ENCODE measurements around the gene PLAC1. TPM values are rescaled to one million over a fixed set of nuclear protein-coding genes. Genes with fewer than 3 reads are reported as not detected.

PLAC1 gene
- total RNA-seq, 1 experiment from 2014 or later: 0.51 TPM

DNA sequence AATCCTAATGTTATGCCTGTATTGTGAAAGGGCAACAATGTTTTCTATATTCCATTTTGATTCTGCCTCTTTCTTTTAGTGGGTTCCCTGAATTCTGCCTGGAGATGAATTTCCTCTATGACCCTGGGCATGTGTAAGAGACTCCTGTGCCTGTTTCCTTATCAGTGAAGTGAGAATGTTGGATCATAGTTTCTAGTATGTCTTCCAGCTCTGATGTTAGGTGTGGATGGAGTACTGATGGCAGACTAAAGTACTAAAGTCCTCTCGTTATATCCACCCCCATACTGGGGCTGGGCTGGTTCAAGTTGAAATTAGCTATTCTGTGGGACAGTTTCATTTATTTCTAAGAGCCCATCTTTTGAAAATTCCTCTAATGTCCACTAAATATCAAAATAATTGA lies 29.6 kb downstream of the PLAC1 start:
- no peaks in the 10 kb centered on the region for H3K27me3 ChIP-seq (ENCODE audit: control insufficient read depth, insufficient read depth, low read length)
- H3K27ac ChIP-seq (ENCODE audit: low read length): no peak overlapping the region
- H3K36me3 ChIP-seq (ENCODE audit: control insufficient read depth, insufficient read depth, low read length): no peaks in the 10 kb centered on the region
- TF ChIP-seq POLR2AphosphoS5 (IDR thresholded peaks at IDR 0.05; ENCODE audit: low read depth, low read length): no peak
- no peak for TF ChIP-seq CTCF (IDR thresholded peaks at IDR 0.05)
- no peak for ATAC-seq
- H3K4me3 ChIP-seq (ENCODE audit: low read depth in 2 of 2, low read length in 2 of 2): no peak overlapping the region
- BruUV-seq (replicated peaks): no TSS peak
- no peaks in the 10 kb centered on the region for H3K9me3 ChIP-seq (ENCODE audit: control insufficient read depth, insufficient read depth, low read depth, low read length)
- CTCF ChIA-PET: no interaction called here
- POLR2A ChIA-PET: no interaction called here
- no peaks in the 10 kb centered on the region for H3K4me1 ChIP-seq (ENCODE audit: control insufficient read depth, insufficient read depth, low read length)
- in situ Hi-C loops (cut with HindIII; ENCODE audit: low pct_unique_long_range_greater_than_20kb, low sequenced_read_pairs) (no loop called here), intact Hi-C loops (cut with micrococcal nuclease; ENCODE audit: unreplicated experiment) (no loop called here)
- no peak for DNase-seq (ENCODE audit: low read depth, low spot score)

DNA sequence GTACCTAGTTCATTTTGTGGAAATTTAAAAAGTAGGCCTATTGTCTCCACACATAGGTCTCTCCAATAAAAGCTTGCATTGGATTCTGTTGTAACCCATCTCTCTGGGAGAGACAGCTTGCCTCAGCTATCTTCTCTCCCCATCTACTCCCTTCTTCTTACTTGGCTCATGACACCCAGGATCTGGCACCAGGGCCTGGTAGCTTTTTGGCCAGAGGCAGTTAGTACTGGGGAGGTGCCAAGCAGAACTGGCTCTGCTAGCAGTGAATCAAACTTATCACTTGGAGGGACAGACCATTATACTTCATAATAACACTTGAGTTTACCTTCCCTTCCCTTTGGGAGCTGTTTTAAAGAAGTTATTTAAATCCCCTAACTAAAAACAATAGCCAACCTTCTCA lies 31.8 kb downstream of the PLAC1 start:
- no TSS peak for BruUV-seq (replicated peaks)
- POLR2A ChIA-PET: interaction anchor here (0.6 kb wide), 1 partner anchor 91 kb away, joined by 3 read pairs; no protein-coding TSS in a partner anchor

More for the DNA sequence above, 31.8 kb downstream of the PLAC1 start:
- CTCF ChIA-PET: no interaction called here
- Histone ChIP-seq H3K4me3 (ENCODE audit: low read depth in 2 of 2, low read length in 2 of 2) (no peak overlapping the region), H3K9me3 (ENCODE audit: control insufficient read depth, insufficient read depth, low read depth, low read length) (no peaks in the 10 kb centered on the region), H3K27ac (ENCODE audit: low read length) (no peak overlapping the region), H3K4me1 (ENCODE audit: control insufficient read depth, insufficient read depth, low read length) (peaks cover 6% of the 10 kb centered on the region), H3K36me3 (ENCODE audit: control insufficient read depth, insufficient read depth, low read length) (no peaks in the 10 kb centered on the region), H3K27me3 (ENCODE audit: control insufficient read depth, insufficient read depth, low read length) (no peaks in the 10 kb centered on the region)
- DNase-seq (ENCODE audit: low read depth, low spot score) (no peak), ATAC-seq (no peak)
- TF ChIP-seq CTCF (IDR thresholded peaks at IDR 0.05) (no peak), SIN3A (IDR thresholded peaks at IDR 0.05; ENCODE audit: borderline replicate concordance, insufficient read depth, low read depth, low read length) (no peak), TCF7L2 (IDR thresholded peaks at IDR 0.05; ENCODE audit: low read depth, low read length) (no peak), REST (IDR thresholded peaks at IDR 0.05; ENCODE audit: insufficient read depth in 1 of 2, low read depth in 2 of 2, low read length in 1 of 2) (no peak), POLR2AphosphoS5 (IDR thresholded peaks at IDR 0.05; ENCODE audit: low read depth, low read length) (no peak)
- in situ Hi-C loops (cut with HindIII; ENCODE audit: low pct_unique_long_range_greater_than_20kb, low sequenced_read_pairs) (no loop called here), intact Hi-C loops (cut with micrococcal nuclease; ENCODE audit: unreplicated experiment) (no loop called here)
